Omental fat pad (tissue), 4 donors: ENCODE measurements around the gene HOXB8. TPM values are rescaled to one million over a fixed set of nuclear protein-coding genes. Genes with fewer than 3 reads are reported as not detected.

Source experiments
- ATAC-seq: fragments of 150-250 bp; one replicate; pipeline ENCODE4 v1.9.1; 2016; ENCODE audit warnings: mild to moderate bottlenecking, moderate library complexity; ENCODE audit not compliant: low FRiP score
- DNase-seq: peaks from one replicate; pipeline ENCODE4 v3.0.0-alpha.2; 2019; ENCODE audit warnings: low spot score
- CTCF ChIP-seq, 3 donors: fragments of 450-650 bp; IDR thresholded peaks; one replicate each; pipeline ENCODE4 v1.5.1; 2016 to 2017; ENCODE audit warnings: antibody characterized with exemption in 3 of 3, mild to moderate bottlenecking in 3 of 3, moderate library complexity in 2 of 3
- total RNA-seq, 4 donors: library from RNA; depleted of rRNA; stranded (reverse); fragments of >200 nt; gene quantifications; one replicate each; pipeline ENCODE4 v1.1.0, GENCODE V29; 2016

The HOXB8 gene
- total RNA-seq, 4 donors from 2014 or later, result 4.3 to 6.2 (median 5.0) TPM

GRCh38 chr17:48584223-48584741, 30.8 kb downstream of the HOXB8 start:
- DNase-seq (no peak), ATAC-seq (no peak)
- no peak for TF ChIP-seq CTCF (IDR thresholded peaks at IDR 0.05)

- DNase-seq (no peak), ATAC-seq (no peak)
- no peak for TF ChIP-seq CTCF (IDR thresholded peaks at IDR 0.05)
These were observed 31.3 kb downstream of the HOXB8 start for GRCh38 chr17:48583708-48584222.

GRCh38 chr17:48582750-48583069, 32.4 kb downstream of the HOXB8 start:
- TF ChIP-seq CTCF (IDR thresholded peaks at IDR 0.05), result no peak
- ATAC-seq, result no peak

GRCh38 chr17:48579760-48580554, 35.1 kb downstream of the HOXB8 start:
- DNase-seq, result no peak
- no peak for TF ChIP-seq CTCF (IDR thresholded peaks at IDR 0.05)
- ATAC-seq, result no peak

More at GRCh38 chr17:48582750-48583069, 32.4 kb downstream of the HOXB8 start:
- DNase-seq, result no peak

GRCh38 chr17:48579471-48579759, 35.7 kb downstream of the HOXB8 start:
- no peak for TF ChIP-seq CTCF (IDR thresholded peaks at IDR 0.05)
- ATAC-seq (no peak), DNase-seq (no peak)

- DNase-seq (no peak), ATAC-seq (no peak)
These were observed 36.2 kb downstream of the HOXB8 start for GRCh38 chr17:48578616-48579470.

More at GRCh38 chr17:48578616-48579470, 36.2 kb downstream of the HOXB8 start:
- TF ChIP-seq CTCF (IDR thresholded peaks at IDR 0.05), result no peak
